H9 (cell line): ENCODE data around the gene RAB27A. TPM values are rescaled to one million over a fixed set of nuclear protein-coding genes. Genes with fewer than 3 reads are reported as not detected.

Experiments
- DNase-seq: peaks from one replicate; pipeline ENCODE4 v3.0.0-alpha.2; 2017
- H2AFZ ChIP-seq: one replicate; pipeline ENCODE4 v1.6.1; 2013; ENCODE audit warnings: mild to moderate bottlenecking, low read length, control low read depth, moderate library complexity
- H2AK5ac ChIP-seq: 2 replicates; pipeline ENCODE4 v1.6.1; 2013; ENCODE audit warnings: low read length, control low read depth, mixed read lengths; ENCODE audit not compliant: insufficient read length
- H2BK120ac ChIP-seq: one replicate; pipeline ENCODE4 v1.6.1; 2013; ENCODE audit warnings: low read depth, mild to moderate bottlenecking, low read length, control low read depth, inconsistent platforms; ENCODE audit not compliant: poor library complexity, severe bottlenecking
- H2BK12ac ChIP-seq: 2 replicates; pipeline ENCODE4 v1.6.1; 2013; ENCODE audit warnings: low read length, control low read depth, mixed read lengths, low read depth; ENCODE audit not compliant: insufficient read length
- H2BK15ac ChIP-seq: 2 replicates; pipeline ENCODE4 v1.6.1; 2013; ENCODE audit warnings: low read depth, low read length, control low read depth
- H2BK20ac ChIP-seq: one replicate; pipeline ENCODE4 v1.6.1; 2013; ENCODE audit warnings: low read depth, mild to moderate bottlenecking, low read length, control low read depth, inconsistent platforms; ENCODE audit not compliant: poor library complexity, severe bottlenecking
- H2BK5ac ChIP-seq: 2 replicates; pipeline ENCODE4 v1.6.1; 2013; ENCODE audit warnings: low read length, control low read depth, mixed read lengths; ENCODE audit not compliant: insufficient read length
- H3K14ac ChIP-seq: 2 replicates; pipeline ENCODE4 v1.6.1; 2013; ENCODE audit warnings: low read length, control low read depth; ENCODE audit not compliant: insufficient read depth
- H3K18ac ChIP-seq: 2 replicates; pipeline ENCODE4 v1.6.1; 2013; ENCODE audit warnings: low read depth, mild to moderate bottlenecking, mixed read lengths, low read length, control low read depth; ENCODE audit not compliant: insufficient read length
- H3K23ac ChIP-seq: 2 replicates; pipeline ENCODE4 v1.6.1; 2013; ENCODE audit warnings: low read length, control low read depth, mixed read lengths, low read depth; ENCODE audit not compliant: insufficient read length
- H3K23me2 ChIP-seq: 2 replicates; pipeline ENCODE4 v1.6.1; 2013; ENCODE audit warnings: low read depth, mild to moderate bottlenecking, mixed read lengths, low read length, control low read depth; ENCODE audit not compliant: insufficient read length, poor library complexity, severe bottlenecking
- H3K27ac ChIP-seq: 2 replicates; pipeline ENCODE4 v1.5.1; 2013; ENCODE audit warnings: low read length, control low read depth, mixed read lengths, low read depth; ENCODE audit not compliant: insufficient read length
- H3K27me3 ChIP-seq: 2 replicates; pipeline ENCODE4 v1.6.1; 2013; ENCODE audit warnings: low read length, control low read depth, inconsistent platforms; ENCODE audit not compliant: insufficient read depth
- H3K4ac ChIP-seq: 2 replicates; pipeline ENCODE4 v1.6.1; 2013; ENCODE audit warnings: low read depth, mild to moderate bottlenecking, control low read depth, inconsistent platforms, low read length, moderate library complexity
- H3K4me1 ChIP-seq: 2 replicates; pipeline ENCODE4 v1.6.1; 2013; ENCODE audit warnings: low read length, control low read depth, inconsistent platforms; ENCODE audit not compliant: insufficient read depth
- H3K4me2 ChIP-seq: 2 replicates; pipeline ENCODE4 v1.6.1; 2013; ENCODE audit warnings: low read length, control low read depth, mixed read lengths; ENCODE audit not compliant: insufficient read length, insufficient read depth
- H3K56ac ChIP-seq: 2 replicates; pipeline ENCODE4 v1.6.1; 2013; ENCODE audit warnings: low read depth, mild to moderate bottlenecking, mixed read lengths, low read length, control low read depth; ENCODE audit not compliant: insufficient read length
- H3K79me1 ChIP-seq: 2 replicates; pipeline ENCODE4 v1.6.1; 2013; ENCODE audit warnings: low read depth, mild to moderate bottlenecking, moderate library complexity, low read length, control low read depth, inconsistent platforms; ENCODE audit not compliant: insufficient read depth, poor library complexity, severe bottlenecking
- H3K79me2 ChIP-seq: 2 replicates; pipeline ENCODE4 v1.6.1; 2013; ENCODE audit warnings: low read length, control low read depth, inconsistent platforms; ENCODE audit not compliant: insufficient read depth
- H3K9ac ChIP-seq: 2 replicates; pipeline ENCODE4 v1.6.1; 2013; ENCODE audit warnings: low read length, control low read depth, mixed read lengths; ENCODE audit not compliant: insufficient read length; ENCODE audit errors: extremely low read depth
- H3K9me3 ChIP-seq: one replicate; pipeline ENCODE4 v1.6.1; 2013; ENCODE audit warnings: low read depth, low read length, inconsistent platforms; ENCODE audit not compliant: control insufficient read depth
- H3T11ph ChIP-seq: one replicate; pipeline ENCODE4 v1.6.1; 2013; ENCODE audit warnings: mild to moderate bottlenecking, low read length, control low read depth, inconsistent platforms
- H4K20me1 ChIP-seq: one replicate; pipeline ENCODE4 v1.6.1; 2013; ENCODE audit not compliant: control insufficient read depth, insufficient read length, insufficient read depth
- H4K5ac ChIP-seq: 2 replicates; pipeline ENCODE4 v1.6.1; 2013; ENCODE audit warnings: low read depth, mild to moderate bottlenecking, mixed read lengths, low read length, control low read depth; ENCODE audit not compliant: insufficient read length
- H4K8ac ChIP-seq: replicated peaks from 2 replicates; pipeline ENCODE4 v1.6.1; 2013; ENCODE audit warnings: low read length, control low read depth, mixed read lengths, low read depth; ENCODE audit not compliant: insufficient read length
- H4K91ac ChIP-seq: 2 replicates; pipeline ENCODE4 v1.6.1; 2013; ENCODE audit warnings: low read depth, mild to moderate bottlenecking, moderate library complexity, mixed read lengths, low read length, control low read depth; ENCODE audit not compliant: insufficient read length
- H3K27ac Mint-ChIP-seq, 3 experiments: 2 replicates in 2 of 3; 3 replicates in 1 of 3; pipeline ENCODE4 v1.8.0; 2020 to 2021; ENCODE audit warnings: mixed read lengths in 3 of 3, mild to moderate bottlenecking in 1 of 3, moderate library complexity in 1 of 3
- H3K27me3 Mint-ChIP-seq: 2 replicates; pipeline ENCODE4 v1.8.0; 2021; ENCODE audit warnings: low read depth, mild to moderate bottlenecking, moderate library complexity, mixed read lengths
- H3K36me3 Mint-ChIP-seq, 3 experiments: 2 replicates in 2 of 3; 3 replicates in 1 of 3; pipeline ENCODE4 v1.8.0; 2020 to 2021; ENCODE audit warnings: low read depth in 3 of 3, mixed read lengths in 3 of 3; ENCODE audit not compliant: insufficient read depth in 1 of 3
- H3K4me1 Mint-ChIP-seq, 2 experiments: 2 replicates each; pipeline ENCODE4 v1.8.0; 2020; ENCODE audit warnings: mixed read lengths in 2 of 2
- H3K4me3 Mint-ChIP-seq, 2 experiments: 2 replicates in 1 of 2; 3 replicates in 1 of 2; pipeline ENCODE4 v1.8.0; 2020 to 2021; ENCODE audit warnings: mild to moderate bottlenecking in 2 of 2, mixed read lengths in 2 of 2, moderate library complexity in 1 of 2
- H3K9me3 Mint-ChIP-seq, 2 experiments: 2 replicates in 1 of 2; 3 replicates in 1 of 2; pipeline ENCODE4 v1.8.0; 2020; ENCODE audit warnings: mild to moderate bottlenecking in 2 of 2, mixed read lengths in 2 of 2, moderate library complexity in 1 of 2
- CTCF ChIP-seq: fragments of 200-600 bp; sonication (generic); conservative IDR thresholded peaks from 3 replicates; pipeline ENCODE4 v1.8.0; 2021; ENCODE audit warnings: antibody characterized with exemption, mild to moderate bottlenecking
- WGBS: extraction: QIAGEN DNeasy Blood & Tissue Kit; methylation state at CpG from one replicate; pipeline ENCODE4 v1.1.7; 2013; ENCODE audit warnings: missing lambda C conversion rate, low lambda C conversion rate, mixed read lengths; ENCODE audit not compliant: insufficient read length; ENCODE audit errors: extremely low coverage; 5-methylcytosine and 5-hydroxymethylcytosine counted together
- total RNA-seq: library from RNA; stranded (reverse); gene quantifications from 2 replicates; pipeline ENCODE4 v1.2.1, GENCODE V29; 2021

The RAB27A gene
- total RNA-seq, 1 experiment from 2014 or later = 6.8 TPM

- H4K8ac ChIP-seq = no peak overlapping the region
- H3K9me3 ChIP-seq = no peaks in the 10 kb centered on the region
- no peak overlapping the region for H3K18ac ChIP-seq
- H3K27me3 ChIP-seq = no peaks in the 10 kb centered on the region
- TF ChIP-seq CTCF = no peak
- no peak overlapping the region for H2BK15ac ChIP-seq
- H2BK120ac ChIP-seq = no peak overlapping the region
- no peak overlapping the region for H3K27ac ChIP-seq
- H4K91ac ChIP-seq = no peak overlapping the region
- H3K4me1 Mint-ChIP-seq = no peaks in the 10 kb centered on the region
- H2AK5ac ChIP-seq = no peak overlapping the region
- H3K9me3 Mint-ChIP-seq = no peaks in the 10 kb centered on the region; a peak in 1 of 5 replicates
- H3K36me3 Mint-ChIP-seq = no peaks in the 10 kb centered on the region; a peak in 1 of 7 replicates
- H4K5ac ChIP-seq = no peak overlapping the region
- no peak overlapping the region for H3K9ac ChIP-seq
- no peaks in the 10 kb centered on the region for H3K27me3 Mint-ChIP-seq
- no peaks in the 10 kb centered on the region for H3K23me2 ChIP-seq
- H2BK5ac ChIP-seq = no peak overlapping the region
- H3K4me3 Mint-ChIP-seq = no peak overlapping the region
- H3K23ac ChIP-seq = no peak overlapping the region
- H3K79me1 ChIP-seq = no peaks in the 10 kb centered on the region
- H3K14ac ChIP-seq = no peak overlapping the region
- no peak overlapping the region for H3K56ac ChIP-seq
- H4K20me1 ChIP-seq = no peaks in the 10 kb centered on the region
- H2AFZ ChIP-seq = no peak overlapping the region
- H3K4ac ChIP-seq = no peak overlapping the region
- no CpG with 5 or more reads among the region's 3 CpGs for WGBS
- H2BK12ac ChIP-seq = no peak overlapping the region
- H3K79me2 ChIP-seq = no peaks in the 10 kb centered on the region
- H3K4me2 ChIP-seq = no peak overlapping the region
- no peak for DNase-seq
- no peak overlapping the region for H3T11ph ChIP-seq
- H2BK20ac ChIP-seq = no peak overlapping the region
- no peaks in the 10 kb centered on the region for H3K4me1 ChIP-seq
- no peak overlapping the region for H3K27ac Mint-ChIP-seq
These were observed 29.0 kb downstream of the RAB27A start for GRCh38 chr15:55260562-55261131.
